Measurements from ENCODE around the gene LARP1. TPM values are rescaled to one million over a fixed set of nuclear protein-coding genes. Genes with fewer than 3 reads are reported as not detected.
"Not testable (repeated sequence)": the region's sequence is repeated elsewhere in the genome, so short reads cannot be mapped to it uniquely, and the experiment has no call there.

Gene LARP1
- total RNA-seq, 1 donor from 2014 or later: 157 TPM

DNA sequence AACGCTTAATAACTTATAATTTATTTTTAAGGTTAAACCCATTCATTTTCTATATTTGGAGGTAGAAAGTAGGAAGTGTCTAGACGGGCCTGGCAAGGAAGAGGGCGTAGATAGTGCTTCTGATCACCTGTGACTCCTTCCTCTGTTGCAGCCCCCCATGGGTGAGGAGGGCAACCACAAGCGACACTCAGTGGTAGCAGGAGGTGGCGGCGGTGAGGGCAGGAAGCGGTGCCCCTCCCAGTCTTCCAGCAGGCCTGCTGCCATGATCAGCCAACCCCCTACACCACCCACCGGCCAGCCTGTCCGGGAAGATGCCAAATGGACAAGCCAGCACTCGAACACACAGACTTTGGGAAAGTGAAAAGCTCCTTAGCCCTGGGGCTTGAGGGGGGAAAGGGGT, 58.6 kb downstream of the LARP1 start:
- ATAC-seq (no peak), DNase-seq (ENCODE audit: low spot score) (peak; percentile 47)
- intact Hi-C loops (cut with DNase I): loop anchor here (5.0 kb wide), 1 partner anchor 161 kb away; no protein-coding TSS in a partner anchor

DNA sequence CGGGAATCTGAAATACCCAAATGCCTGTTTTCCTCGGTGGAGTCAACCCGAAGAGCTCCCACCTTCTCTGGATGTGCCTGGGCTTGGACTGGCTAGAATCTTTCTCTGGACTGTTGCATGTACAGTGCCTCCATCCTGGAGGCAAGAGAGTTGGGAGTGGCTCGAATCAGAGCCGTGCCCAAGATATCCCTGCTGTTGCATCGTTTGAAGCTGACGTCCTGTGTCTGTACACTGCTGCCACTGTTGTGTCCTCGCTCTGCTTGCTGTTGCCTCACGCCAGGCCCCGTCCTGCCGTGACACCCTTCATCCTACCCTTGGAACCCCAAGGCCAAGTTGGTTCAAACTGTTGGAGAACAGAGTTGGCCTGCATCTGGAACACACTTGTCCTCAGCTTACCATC, 59.8 kb downstream of the LARP1 start:
- no peak for ATAC-seq
- peak; percentile 40 for DNase-seq (ENCODE audit: low spot score)
- intact Hi-C loops (cut with DNase I): no loop called here

DNA sequence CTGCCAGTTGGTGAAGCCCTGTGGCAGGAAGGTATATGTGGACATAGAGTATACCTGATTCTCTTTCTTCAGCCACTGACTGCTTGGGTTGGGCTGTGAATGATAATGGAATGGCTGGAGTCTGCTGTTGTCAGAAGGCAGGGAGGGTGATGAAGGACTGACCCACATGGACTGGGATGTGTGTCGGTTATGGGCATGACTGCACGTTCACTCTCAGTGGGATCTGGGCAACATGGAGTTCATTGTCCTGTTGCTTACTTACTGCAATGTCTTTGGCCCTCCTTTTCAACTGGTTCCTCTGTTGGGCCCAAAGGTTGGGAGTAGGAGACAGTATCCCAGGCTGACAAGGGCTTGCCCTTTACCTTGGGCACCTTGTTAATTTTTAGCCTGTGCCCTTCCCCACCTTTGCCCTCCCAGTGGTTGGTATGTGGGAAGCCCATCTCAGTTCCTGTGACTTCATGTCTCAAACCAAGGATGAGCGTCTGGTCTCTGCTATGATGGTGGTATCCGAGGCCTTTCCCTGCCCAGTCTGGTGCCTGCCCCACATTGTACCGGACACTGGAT, 60.6 kb downstream of the LARP1 start:
- ATAC-seq (no peak), DNase-seq (ENCODE audit: low spot score) (peak; percentile 25)
- intact Hi-C loops (cut with DNase I): no loop called here

DNA sequence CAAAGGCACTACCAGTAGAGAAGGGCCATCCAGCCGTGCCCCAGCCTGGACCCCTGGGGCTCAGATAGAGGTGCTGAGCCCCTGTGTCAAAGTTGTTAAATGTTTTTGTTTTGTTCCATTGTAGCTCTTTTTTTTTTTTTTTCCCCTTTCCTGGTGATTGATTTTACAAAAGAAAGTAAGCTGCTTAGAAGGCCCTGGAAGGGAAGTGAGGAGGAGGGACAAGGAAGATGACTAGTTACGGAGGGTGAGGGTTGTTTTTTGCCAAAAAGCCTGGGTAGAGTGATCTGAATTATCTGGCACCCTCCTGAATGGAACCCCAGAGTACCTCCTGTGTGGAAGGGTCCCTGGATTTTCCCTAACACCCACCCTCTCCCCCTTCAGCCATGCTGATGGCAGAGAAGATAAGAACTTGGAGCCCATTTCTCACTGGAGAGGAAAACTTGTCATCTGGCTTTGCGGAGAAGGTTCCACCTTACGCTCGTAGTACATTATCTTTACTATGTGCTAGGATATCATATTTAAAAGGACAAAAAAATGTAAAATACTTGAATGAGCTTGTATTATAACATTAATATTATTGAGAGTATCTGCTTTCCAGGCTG, 61.8 kb downstream of the LARP1 start:
- intact Hi-C loops (cut with DNase I): no loop called here
- DNase-seq (ENCODE audit: low spot score) (peak; percentile 4), ATAC-seq (no peak)

DNA sequence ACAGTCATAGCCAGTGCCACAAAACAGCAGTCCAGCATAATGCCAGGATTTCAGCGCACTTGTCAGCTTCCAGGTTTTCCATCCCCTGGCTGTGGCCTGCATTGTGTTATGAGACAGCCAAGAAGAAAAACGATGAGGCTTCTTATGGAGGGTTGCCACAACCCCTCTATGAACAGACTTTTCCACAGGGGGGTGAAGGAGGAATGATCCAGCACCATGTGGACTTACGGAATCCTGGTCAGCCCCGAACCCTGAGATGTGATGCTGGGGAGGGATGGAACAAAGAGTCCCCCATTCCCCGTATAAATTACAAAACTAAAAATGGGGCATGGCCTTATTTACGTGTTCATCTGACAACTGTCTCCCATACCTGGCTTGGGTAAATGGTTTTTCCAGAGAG, 62.6 kb downstream of the LARP1 start:
- intact Hi-C loops (cut with DNase I): no loop called here
- no peak for ATAC-seq
- no peak for DNase-seq (ENCODE audit: low spot score)

DNA sequence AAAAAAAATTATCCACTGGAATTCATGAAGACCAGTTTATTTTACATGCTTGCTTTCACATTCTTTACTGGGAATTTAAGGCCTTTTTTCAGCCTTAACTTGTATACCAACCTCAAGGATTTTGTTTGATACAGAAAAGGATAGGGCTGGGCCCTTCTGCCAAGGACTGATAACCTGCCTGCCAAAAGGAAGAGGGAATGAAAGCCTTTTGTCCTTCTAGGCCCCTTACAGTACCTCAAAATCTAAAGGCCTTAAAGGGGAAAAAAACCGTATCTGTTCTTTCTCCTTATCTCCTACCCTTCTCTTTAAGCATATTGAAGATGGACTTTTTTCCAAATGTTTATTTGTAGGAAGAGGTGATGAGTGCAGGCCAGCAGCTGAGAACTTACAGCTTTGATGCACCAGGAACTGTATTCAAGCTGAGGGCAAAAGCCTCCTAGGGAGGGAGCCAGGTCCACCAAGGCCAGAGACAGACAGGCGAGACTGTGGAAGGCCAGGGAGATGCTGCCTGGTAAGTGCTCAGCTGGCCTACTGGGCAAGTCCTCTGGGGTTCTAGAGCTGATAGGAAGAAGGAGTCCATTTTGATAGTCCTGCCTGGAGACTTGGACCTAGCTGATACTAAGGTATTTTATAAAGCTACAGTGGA, 63.4 kb downstream of the LARP1 start:
- DNase-seq (ENCODE audit: low spot score) (peak; percentile 3), ATAC-seq (no peak)
- intact Hi-C loops (cut with DNase I): no loop called here

DNA sequence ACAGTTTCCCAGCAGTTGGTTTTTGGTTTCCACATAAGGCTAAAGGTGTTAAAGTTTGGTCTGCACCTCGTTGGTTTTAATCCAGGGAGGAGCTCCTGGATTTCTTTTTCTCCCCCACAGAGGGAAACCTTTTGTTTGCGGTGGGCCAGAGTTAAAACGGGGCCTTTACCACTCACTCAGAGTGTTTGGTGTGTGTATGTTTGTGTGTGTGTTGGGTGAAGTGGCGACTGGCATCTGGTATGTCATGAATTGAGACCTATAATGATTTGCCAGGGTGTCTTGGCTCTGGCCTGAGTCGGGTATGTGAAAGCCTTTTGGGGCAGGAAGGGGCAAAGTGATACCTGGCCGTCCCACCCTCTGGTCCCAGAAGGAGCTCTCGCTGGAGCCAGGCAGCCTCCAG, 64.4 kb downstream of the LARP1 start:
- DNase-seq (ENCODE audit: low spot score): peak; percentile 32
- no peak for ATAC-seq
- intact Hi-C loops (cut with DNase I): no loop called here

DNA sequence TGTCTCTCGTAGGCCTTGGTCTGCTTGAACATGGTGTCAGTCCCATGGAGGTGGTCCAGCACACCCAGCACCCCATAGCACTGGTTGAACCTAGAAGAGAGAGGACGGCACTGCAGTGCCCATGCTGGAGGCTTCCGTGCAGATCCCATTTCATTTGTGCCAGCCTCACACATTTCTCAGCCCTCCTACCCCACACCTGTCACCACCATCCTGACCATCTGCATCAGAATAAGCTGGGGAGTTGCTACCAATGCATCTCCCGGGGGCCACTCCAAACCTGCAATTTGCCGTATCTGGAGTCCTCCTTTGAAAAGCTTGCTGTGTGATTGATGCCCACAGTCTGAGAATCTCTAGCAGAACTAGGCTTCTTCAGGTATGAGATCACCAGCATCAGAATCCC, 65.2 kb downstream of the LARP1 start:
- no peak for ATAC-seq
- DNase-seq (ENCODE audit: low spot score): peak; percentile 26
- intact Hi-C loops (cut with DNase I): no loop called here

DNA sequence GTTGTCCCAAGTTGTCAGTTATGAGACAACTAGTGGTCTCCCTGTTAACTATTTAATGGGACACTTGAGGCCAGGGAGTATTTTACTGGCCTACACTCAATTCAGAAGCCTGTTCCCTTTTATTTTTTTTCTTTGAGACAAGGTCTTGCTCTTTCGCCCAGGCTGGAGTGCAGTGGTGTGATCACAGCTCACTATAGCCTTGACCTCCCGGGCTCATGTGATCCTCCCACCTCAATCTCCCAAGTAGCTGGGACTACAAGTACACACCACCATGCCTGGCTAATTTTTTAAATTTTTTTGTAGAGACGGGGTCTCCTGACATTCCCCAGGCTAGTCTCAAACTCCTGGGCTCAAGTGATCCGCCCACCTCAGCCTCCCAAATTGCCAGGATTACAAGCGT, 67.7 kb downstream of the LARP1 start:
- ATAC-seq; DNase-seq (ENCODE audit: low spot score); intact Hi-C loops (cut with DNase I): not testable (repeated sequence)

DNA sequence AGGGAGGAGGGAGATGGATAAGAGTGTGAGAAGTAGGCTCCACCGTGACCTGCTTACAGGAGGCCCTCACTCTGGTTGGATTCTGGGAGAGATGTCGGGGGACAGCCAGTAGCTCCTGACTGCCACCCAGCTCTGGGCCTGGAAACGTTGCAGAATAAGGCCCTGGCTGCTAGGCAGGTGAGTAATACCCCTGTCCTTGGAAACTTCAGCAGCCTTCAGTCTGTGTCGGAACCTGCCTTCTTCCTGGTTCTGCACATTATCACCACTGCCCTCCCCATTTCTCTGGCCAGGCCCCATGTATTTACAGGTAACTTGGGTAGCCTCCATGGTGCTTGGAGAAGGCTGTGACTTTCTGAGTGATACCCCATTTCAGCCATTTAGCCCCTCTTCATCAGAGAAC, 68.4 kb downstream of the LARP1 start:
- intact Hi-C loops (cut with DNase I): no loop called here
- DNase-seq (ENCODE audit: low spot score) (no peak), ATAC-seq (no peak)

DNA sequence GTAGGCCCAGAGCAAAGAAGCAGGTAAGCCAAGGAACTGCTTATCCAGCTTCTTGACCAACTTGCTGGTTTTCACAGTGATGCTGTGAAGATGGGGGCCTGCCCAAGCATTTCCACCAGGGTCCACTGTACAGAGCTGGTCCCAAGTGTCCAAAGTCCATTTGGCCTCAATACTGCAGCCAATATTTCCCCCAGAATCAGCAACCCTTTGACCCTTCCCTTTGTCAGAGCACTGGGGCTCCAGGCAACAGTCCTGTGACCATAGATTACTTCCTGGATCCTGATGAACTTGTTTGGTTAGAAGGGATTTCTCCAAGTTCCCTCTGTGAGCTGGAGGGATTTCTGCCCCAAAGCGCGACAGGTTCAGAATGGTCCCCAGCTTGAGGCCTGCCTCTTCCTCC, 68.9 kb downstream of the LARP1 start:
- no peak for DNase-seq (ENCODE audit: low spot score)
- intact Hi-C loops (cut with DNase I): no loop called here
- no peak for ATAC-seq

DNA sequence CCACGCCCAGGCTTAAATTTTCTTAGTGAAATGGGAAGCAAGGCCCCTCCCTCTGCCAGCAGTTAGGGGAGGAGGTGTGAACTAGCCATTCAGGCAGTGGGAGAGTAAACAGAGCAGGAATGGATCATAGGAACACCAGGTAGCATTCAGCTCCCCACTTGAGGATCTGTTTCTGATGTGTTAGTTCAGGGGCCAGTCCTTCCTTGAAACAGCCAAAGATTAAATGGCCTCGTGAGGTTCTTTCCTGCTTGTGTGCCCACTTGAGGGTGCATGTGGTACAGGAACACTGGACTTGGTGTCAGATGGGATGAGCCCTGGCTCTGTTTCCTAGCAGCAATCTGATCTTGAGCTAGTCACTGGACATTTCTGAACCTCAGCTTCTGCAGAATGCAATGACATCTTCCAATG, 74.0 kb downstream of the LARP1 start:
- intact Hi-C loops (cut with DNase I): no loop called here

DNA sequence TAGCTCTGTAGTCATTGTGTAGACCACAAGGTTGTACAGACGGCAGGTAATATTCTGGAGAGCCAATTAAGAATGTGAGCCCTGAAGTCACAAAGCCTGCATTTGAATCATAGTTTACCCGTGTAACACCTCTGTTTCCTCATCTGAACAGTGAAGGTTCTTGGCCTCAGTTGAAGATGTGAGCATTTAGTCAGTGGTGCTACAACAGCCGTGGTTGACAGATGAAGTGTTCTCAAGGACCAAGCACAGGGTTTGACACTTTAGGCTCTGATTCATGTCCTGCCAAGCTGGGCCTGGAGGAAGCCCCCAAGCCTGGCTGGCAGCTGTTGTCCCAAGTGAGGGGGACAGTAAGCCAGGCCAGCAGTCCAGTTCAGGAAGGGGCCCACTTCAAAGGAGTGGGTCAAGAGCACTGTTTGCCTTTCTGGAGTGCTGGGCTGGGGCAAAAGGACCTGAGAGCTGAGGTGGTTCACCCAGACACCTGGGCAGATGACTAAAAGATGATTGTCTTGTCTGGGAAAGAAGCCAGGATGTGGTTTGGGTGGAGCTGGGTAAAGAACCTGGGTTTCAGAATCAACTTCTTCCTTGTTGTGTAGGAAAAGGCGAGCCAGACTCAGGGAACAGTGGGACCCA, 74.5 kb downstream of the LARP1 start:
- ATAC-seq: peak; percentile 14
- intact Hi-C loops (cut with DNase I): no loop called here

More for the DNA sequence above, 74.0 kb downstream of the LARP1 start:
- DNase-seq (ENCODE audit: low spot score) (no peak), ATAC-seq (no peak)

DNA sequence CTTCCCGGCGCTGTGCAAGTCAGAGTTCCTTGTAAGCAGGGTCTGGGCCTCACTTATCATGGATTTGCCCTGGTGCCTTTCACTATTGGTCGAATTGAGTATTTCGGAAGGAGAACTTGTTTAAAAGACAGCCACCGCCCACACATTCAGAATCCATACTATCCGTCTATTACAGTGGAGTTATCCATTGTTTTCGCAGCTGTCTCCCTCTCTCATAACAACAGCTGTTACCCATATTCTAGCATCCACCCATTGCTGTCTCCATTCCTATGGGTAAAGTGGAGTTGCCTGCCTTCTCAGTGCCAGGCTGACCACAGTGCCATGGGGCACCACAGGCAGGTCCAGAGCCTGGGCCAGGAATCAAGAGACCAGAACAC, 75.0 kb downstream of the LARP1 start:
- DNase-seq (ENCODE audit: low spot score): no peak
- ATAC-seq: no peak

More for the DNA sequence above, 74.5 kb downstream of the LARP1 start:
- DNase-seq (ENCODE audit: low spot score): no peak

DNA sequence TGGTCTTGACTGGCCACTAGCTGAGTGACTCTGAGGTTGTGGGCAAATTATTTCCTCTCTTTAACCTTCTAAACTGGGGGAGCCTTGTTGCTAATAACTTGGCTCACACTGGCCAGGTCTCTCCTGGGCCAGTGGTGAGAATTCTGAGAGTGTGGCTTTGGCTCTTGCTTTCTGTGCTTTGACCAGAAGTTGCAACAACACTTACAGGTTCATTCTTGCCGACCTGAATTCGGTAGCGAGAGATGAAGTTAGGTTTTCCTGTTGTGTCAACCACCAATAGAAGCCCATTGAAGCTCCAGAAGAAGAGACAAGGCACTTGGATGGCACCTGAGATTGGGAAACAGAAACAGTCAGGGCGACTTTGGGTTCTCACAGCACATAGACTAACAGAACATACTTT, 75.4 kb downstream of the LARP1 start:
- ATAC-seq (no peak), DNase-seq (ENCODE audit: low spot score) (no peak)
- intact Hi-C loops (cut with DNase I): no loop called here

More for the DNA sequence above, 75.0 kb downstream of the LARP1 start:
- intact Hi-C loops (cut with DNase I): no loop called here

DNA sequence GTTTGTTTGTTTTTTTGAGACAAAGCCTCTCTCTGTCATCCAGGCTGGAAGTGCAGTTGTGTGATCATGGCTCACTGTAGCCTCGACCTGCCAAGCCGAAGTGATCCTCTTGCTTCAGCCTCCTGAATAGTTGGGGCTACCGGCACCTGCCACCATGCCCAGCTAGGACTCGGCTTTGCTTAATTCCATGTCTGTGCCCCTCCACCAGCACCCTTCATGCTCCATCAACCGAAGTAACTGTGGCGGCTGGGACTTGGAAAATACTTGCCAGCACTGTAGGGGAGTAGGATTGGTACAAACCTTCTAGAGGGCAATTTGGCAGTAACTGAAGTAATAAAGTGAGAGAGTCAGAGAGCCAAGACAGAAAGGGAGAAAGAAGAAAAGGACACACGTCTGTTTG, 76.3 kb downstream of the LARP1 start:
- DNase-seq (ENCODE audit: low spot score) (no peak), ATAC-seq (no peak)
- intact Hi-C loops (cut with DNase I): no loop called here

DNA sequence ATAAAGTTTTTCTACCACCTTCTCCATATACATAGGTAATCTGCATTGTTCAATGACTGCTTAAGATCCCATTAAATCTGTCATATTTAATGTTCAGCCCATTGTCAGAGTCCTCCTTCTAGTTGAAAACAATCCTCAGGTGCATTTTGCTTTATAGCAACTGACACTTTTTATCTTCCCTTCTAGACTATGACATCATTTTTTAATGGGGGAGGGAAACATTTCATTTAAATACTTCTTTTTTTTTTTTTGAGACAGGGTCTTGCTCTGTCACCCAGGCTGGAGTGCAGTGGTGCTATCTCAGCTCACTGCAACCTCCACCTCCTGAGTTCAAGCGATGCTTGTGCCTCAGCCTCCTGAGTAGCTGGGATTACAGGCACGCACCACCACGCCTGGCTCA, 77.6 kb downstream of the LARP1 start:
- ATAC-seq; intact Hi-C loops (cut with DNase I); DNase-seq (ENCODE audit: low spot score): not testable (repeated sequence)

DNA sequence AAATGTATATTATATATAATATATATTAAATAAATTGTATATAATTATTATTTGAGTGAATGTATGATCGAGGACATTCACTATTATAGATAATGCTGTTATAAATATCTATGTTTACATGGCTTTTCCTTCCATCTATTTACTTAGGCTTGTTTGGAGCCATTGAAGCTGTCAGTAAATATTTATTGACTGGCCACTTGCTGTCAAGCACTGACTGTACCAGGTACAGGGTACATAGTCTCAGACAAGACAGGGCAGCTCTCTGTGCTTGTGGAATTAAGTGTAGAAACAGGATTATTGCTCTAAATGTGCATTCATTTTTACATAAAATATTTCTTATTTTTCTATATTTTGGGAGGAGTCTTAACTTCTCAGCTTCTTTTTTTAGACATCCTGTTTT, 78.9 kb downstream of the LARP1 start:
- ATAC-seq: no peak
- intact Hi-C loops (cut with DNase I): no loop called here
- DNase-seq (ENCODE audit: low spot score): no peak

DNA sequence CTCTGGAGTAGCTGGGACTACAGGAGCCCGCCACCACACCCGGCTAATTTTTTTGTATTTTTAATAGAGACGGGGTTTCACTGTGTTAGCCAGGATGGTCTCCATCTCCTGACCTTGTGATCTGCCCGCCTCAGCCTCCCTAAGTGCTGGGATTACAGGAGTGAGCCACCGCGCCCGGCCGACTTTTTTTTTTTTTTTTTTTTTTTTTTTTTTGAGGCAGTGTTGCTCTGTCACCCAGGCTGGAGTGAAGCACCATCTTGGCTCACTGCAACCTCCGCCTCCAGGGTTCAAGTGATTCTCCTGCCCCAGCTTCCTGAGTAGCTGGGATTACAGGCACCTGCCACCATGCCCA, 80.5 kb downstream of the LARP1 start:
- peak; percentile 13 for ATAC-seq
- DNase-seq (ENCODE audit: low spot score); intact Hi-C loops (cut with DNase I): not testable (repeated sequence)

DNA sequence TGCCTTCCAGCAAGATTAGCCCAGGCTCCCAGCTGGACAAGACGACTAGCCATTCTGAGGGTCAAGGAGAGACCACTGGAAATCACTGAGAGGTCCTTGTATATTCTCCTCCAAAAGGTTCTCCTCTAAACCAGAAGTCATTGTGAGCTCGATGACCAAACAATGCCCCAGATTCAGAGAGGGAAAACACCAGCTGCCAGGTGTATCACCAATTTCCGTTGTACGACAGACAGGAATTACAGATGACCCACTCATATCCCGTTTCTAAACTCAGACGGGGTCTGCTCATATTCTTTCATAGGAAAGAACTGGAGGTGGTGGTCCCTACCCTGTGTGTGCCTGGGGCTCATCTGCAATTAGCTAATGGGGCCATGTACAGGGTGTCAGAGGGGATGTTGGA, 81.0 kb downstream of the LARP1 start:
- DNase-seq (ENCODE audit: low spot score): no peak
- ATAC-seq: no peak
- intact Hi-C loops (cut with DNase I): no loop called here
